Sciatic nerve (tissue), 2 donors: ENCODE data around the gene ATP7A. TPM values are rescaled to one million over a fixed set of nuclear protein-coding genes. Genes with fewer than 3 reads are reported as not detected.
"Not testable (repeated sequence)": the region's sequence is repeated elsewhere in the genome, so short reads cannot be mapped to it uniquely, and the experiment has no call there.

Experiments used
- ATAC-seq: fragments of 200-7000 bp; cut with Tn5 transposase; one replicate; pipeline ENCODE4 v1.9.1; 2020; ENCODE audit warnings: mild to moderate bottlenecking, moderate library complexity
- DNase-seq: peaks from one replicate; pipeline ENCODE4 v3.0.0-alpha.2; 2020; ENCODE audit warnings: low spot score
- intact Hi-C: fragments of 100-400 bp; cut with DNase I; formaldehyde crosslinking; loops from one replicate; pipeline ENCODE4 v1.14.2; 2022
- total RNA-seq: library from RNA; stranded (reverse); fragmentation: NEBNext Ultra II Directional; extraction: Animal tissue kit (Norgen Biotek cat#: 25700); gene quantifications from one replicate; pipeline ENCODE4 v1.2.1, GENCODE V29; 2021
- donor health status: DM: no; HTN: no; CAD: no.
- donor health status: DM: no; HTN: no; CAD: no.

ATP7A gene
- total RNA-seq, 1 donor from 2014 or later, result 15.2 TPM

DNA sequence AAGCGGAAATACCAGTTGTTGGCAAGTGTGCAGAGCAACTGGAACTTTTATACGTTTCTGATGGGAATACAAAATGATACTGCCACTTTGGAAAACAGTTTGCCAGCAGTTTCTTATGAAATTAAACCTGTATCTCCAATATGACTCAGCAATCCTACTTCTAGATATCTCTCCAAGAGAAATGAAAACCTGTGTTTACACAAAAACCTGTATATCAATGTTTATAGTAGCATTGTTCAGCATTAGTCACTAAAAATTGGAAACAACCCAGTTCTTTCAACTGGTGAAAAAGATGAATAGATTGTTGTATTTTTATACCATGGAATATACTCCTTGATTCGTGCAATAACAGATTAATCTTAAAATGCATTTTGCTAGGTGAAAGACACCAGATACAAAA is 26.8 kb downstream of the ATP7A start:
- DNase-seq, result no peak
- intact Hi-C loops, result no loop called here
- no peak for ATAC-seq

DNA sequence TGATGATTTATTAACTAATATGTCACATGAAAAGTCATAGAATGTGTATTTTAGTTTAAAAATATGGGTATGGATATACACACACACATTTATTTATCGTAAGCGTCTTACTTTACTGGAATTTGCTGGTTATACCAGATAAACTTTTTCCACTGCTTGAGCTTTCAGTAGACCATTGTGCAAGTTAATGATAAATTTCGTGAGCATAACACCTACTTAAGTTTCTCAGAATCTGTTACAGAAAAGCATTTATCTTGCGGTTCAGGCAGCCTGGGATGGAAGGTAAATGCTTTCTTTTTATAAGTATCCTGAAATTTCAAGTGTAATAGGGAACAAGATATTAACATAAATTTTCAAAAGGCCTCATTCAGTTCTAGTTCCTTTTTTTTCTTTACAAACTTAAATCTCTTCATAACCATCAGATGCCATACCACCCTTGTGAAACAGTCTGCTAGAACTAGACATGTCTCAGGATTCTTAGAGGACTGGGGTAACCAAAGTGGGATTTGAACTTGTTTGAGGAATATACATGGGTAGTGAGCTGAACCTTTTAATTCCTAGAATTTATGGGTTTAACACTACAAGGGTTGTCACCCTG is 27.7 kb downstream of the ATP7A start:
- intact Hi-C loops, result no loop called here
- ATAC-seq, result no peak
- no peak for DNase-seq

DNA sequence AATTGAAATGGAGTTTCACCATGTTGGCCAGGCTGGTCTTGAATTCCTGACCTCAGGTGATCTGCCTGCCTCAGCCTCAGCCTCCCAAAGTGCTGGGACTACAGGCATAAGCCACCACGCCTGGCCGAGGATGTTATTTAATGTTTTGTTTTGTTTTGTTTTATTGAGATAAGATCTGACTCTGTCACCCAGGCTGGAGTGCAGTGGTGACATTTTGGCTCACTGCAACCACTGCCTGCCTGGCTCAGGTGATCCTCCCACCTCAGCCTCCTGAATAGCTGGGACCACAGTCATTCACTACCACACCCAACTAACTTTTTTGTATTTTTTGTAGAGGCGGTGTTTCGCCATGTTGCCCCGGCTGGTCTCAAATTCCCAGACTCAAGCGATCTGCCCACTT is 34.5 kb downstream of the ATP7A start:
- DNase-seq, intact Hi-C loops, ATAC-seq: not testable (repeated sequence)

DNA sequence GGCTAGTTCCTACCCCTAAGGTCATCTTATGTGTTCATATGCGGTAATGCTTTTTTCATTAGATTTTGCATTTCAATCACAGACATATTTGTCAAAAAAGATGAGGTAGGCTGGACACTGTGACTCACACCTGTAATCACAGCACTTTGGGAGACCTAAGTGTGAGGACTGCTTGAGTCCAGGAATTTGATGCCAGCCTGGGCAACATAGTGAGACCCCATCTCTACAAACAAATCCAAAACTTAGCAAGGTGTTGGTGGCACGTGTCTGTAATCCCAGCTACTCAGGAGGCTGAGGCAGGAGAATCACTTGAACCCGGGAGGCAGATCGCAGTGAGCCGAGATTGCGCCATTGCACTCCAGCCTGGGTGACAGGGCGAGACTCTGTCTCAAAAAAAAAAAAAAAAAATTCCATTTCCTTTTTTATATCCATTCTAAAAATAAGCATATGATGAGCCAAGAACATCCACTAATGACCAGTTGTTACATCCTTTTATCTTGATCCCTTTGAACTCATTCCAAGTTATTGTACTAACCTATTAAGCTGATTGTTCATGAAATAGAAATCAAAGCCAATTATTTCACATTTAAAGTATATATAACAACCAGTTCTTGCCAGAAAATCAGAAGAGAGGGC is 35.5 kb downstream of the ATP7A start:
- DNase-seq (no peak), ATAC-seq (no peak)
- intact Hi-C loops, result no loop called here

DNA sequence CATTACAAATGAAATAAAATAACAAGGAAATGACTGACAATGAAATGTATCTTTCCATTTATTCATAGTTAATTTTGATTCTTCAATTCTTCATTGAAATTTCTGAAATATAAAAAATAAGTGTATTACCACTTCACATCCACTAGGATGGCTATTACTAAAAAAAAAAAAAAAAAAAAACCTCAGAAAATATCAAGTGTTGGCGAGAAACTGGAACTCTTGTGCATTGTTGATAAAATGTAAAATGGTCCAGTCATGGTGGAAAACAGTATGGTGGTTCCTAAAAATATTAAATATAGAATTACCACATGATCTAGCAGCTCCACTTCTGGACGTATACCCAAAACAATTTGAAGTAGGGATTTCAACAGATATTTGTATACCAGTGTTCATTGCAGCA is 36.1 kb downstream of the ATP7A start:
- DNase-seq (no peak), ATAC-seq (no peak)
- intact Hi-C loops, result no loop called here

DNA sequence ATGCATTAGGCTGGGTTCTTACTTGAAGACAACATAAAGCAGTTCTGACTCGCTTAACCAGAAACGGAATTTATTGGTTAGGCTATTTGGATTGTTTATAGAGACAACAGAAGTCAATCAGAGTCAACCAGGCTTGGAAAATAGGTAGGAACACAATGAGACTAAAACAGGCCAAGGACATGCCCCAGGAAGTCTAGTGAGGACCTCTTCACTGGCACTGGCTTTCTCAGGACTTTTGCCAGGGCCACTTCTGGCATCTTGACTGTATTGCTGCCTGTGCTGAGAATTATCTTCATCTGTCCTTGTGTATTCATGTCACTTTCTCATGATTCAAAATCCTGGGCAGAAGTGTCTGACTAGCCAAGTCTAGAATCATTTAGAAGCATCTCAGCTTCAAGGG is 39.3 kb downstream of the ATP7A start:
- intact Hi-C loops, result no loop called here
- ATAC-seq, result no peak
- no peak for DNase-seq

DNA sequence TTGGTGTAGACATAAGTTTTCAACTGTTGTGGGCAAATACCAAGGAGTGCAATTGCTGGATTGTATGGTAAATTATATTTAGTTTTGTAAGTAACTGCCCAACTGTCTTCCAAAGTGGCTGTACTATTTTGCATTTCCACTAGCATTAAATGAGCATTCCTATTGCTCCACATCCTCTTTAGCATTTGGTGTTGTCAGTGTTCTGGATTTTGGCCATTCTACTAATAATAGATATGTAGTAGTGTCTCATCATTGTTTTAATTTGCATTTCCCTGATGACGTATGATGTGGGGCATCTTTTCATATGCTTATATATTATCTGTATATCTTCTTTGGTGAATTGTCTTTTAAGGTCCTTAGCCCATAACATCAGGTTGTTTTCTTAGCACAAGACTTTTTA is 41.7 kb downstream of the ATP7A start:
- DNase-seq (no peak), ATAC-seq (no peak)
- intact Hi-C loops, result no loop called here

DNA sequence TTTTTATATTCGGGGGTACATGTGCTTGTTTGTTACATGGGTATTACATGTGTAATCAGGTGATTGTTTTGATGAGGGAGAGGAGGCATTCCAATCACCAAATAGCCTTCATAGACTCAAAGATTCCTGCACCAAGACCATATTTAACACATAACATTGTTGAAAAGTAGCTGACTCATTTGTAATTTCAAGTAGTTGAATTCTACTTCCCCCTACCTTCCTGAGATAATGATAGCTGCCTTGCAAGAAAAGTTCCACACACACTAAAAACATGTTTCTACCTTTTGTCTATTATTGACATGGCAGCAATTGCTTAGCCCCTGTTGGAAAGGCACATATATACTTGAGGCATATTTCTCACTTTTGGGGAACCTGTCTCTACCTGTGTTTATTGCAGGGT is 42.8 kb downstream of the ATP7A start:
- intact Hi-C loops, result no loop called here

DNA sequence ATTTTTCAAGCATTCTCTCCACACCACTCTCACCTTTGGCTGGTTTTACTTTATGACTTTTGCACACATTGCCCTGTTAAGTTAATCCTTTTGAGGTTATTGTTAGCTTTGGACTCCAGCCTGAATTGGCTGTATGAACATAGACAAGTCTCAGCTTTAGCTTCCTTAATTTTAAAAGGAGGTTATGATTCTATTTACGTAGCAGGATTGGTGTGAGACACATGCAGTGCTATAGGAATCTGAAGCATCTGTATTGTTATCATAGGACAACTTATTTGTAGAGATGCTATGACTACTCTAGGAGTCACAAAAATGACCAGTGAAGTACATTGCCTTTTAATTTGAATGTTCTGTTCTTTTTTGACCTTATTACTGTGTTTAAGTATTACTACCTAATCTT is 43.2 kb downstream of the ATP7A start:
- no peak for DNase-seq
- no peak for ATAC-seq
- intact Hi-C loops, result no loop called here

More for the DNA sequence above, 42.8 kb downstream of the ATP7A start:
- DNase-seq, result no peak
- no peak for ATAC-seq

DNA sequence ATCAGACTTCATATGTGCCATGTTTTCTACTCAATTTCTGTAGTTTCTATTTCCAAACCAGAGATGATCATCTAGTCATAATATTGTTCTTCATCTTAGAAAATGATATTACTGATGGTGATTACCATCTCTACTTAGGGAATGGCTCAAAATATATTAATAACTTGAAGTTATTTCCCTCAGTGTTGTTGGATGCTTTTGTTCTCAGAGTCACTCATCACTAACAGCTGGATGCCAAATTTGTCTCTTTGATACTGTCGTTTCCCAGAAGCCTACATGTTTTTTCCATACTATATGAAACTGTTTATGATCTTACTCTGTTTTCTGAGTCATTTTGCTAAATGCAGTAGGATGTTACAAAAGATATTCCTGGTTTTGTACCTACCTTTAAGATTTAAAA is 50.1 kb downstream of the ATP7A start:
- no peak for DNase-seq
- intact Hi-C loops, result no loop called here
- ATAC-seq, result no peak

DNA sequence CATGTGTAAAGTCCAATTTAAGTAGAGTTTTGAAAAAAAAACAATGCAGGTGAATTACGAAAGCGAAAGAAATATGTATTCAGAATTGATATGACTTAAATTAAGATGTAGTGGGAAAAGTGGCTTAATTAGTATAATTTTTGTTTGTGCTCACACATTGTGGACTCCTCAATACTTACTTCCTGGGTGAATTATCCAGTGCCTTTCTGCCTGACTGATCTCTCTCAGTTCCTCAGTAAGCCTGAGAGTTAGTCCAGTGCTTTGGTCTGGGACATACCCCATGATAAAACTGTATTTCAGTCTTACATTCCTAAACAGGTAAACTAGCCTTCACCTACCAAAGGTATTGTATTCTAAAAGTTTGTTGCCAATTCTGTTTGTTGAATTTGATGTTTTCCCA is 50.6 kb downstream of the ATP7A start:
- DNase-seq, result no peak
- no peak for ATAC-seq
- intact Hi-C loops, result no loop called here

DNA sequence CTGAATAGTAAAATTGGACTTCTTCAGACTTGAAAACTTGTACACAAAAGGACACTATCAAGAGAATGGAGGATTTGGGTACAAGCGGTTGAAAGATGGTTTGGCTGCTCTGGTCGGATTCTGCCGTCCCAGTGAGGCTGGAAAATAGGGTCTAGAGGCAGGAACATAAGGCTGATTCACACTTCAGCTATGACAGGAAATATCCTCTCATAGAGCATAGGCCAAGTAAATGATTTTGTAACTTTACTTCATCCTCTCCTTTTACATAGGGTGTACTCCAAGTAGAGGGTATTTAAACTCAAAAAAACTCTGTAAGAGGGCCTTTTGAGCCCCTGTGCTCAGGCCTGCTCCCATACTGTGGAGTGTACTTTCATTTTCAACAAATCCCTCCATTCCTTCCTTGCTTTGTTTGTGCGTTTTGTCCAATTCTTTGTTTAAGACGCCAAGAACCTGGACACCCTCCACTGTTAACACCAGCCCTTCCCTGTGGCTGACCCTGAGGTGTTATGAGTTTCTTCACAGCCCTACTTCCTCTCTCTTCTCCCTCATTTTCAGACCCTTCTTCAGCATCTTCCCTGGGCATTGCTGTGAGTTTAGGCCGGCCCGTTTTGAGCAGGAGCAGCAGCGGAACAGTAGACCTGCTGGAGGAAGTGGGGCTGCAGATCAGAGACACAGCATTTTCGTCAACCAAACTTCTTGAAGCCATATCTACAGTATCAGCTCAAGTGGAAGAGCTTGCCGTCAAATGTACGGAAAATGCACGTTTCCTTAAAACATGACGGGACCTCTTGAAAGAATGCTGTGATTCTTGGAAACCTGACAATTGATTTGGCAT is 51.8 kb downstream of the ATP7A start:
- intact Hi-C loops, result no loop called here
- no peak for ATAC-seq
- no peak for DNase-seq

DNA sequence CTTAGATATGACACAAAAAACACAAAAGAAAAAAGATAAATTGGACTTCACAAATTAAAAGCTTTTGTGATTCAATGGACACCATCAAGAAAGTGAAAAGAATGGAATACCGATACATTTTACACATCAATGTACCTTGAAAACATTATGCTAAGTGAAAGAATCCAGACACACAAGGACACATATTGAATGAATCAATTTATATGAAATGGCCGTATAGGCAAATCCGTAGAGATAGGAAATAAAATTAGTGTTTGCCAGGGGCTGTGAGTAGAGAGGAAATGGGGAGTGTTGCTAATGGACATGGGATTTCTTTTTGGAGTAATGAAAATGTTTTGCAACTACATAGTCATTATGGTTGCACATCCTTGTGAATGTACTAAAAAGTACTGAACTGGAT is 55.9 kb downstream of the ATP7A start:
- ATAC-seq (no peak), DNase-seq (no peak)
- intact Hi-C loops, result no loop called here

DNA sequence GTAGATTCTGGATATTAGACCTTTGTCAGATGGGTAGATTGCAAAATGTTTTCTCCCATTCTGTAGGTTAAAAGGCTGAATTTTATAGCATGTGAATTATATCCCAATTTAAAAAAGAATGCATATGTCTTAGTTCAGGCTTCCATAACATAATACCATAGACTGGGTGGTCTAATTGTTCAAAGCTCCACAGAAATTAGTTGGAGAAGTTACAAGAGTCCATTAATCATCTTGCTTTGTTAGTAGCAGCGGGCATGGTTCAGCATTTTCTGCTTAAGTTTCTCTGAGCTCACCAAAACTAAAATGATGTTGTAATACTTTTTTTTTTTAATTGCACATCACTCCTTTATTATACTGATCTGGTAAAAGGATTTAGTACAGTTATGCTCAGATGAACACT is 57.1 kb downstream of the ATP7A start:
- ATAC-seq, result no peak

DNA sequence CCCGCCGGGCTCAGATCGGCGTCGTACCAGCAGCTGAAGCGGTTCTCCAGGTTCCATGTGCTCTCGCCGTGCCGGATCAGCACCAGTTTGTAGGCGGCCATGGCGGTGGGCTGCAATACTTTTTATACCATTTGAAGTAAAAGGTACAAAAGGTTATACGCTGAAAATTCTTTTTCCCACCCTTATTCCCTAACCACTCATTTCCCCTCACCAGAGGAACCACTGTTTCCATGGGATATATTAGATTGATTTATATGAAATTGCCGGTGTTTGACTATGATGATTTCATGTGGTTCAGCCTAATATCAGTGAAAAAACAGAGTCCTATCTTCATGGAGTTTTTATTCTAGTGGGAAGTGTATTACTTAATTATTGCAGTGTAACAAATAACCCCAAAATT is 59.0 kb downstream of the ATP7A start, which contains the start of gene PGAM4:
TSS of gene PGAM4 (minus strand) at position 101 of the 400 bp plus-strand sequence. CDS start at position 101, 0 bp downstream.
- intact Hi-C loops, result no loop called here
- no peak for ATAC-seq
- no peak for DNase-seq

More for the DNA sequence above, 57.1 kb downstream of the ATP7A start:
- intact Hi-C loops, result no loop called here
- DNase-seq, result no peak

DNA sequence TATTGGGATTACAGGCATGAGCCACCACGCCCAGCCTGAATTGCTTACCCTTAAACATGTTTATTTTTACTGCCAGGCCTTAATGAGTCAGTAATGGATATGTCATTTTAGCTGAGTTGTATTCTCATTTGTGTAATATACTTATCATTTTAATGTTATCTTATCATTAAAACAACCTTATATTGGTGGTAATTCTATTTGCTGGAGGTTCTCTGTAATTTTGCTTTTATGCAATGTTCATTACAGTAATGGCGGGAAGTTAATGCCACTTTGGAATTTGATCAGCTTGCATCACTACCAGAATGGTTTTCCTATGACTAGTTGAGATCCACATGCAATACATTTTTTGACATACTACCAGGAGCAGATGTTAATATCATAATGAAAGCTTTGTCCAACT is 65.3 kb downstream of the ATP7A start:
- no peak for ATAC-seq
- intact Hi-C loops, result no loop called here
- no peak for DNase-seq

DNA sequence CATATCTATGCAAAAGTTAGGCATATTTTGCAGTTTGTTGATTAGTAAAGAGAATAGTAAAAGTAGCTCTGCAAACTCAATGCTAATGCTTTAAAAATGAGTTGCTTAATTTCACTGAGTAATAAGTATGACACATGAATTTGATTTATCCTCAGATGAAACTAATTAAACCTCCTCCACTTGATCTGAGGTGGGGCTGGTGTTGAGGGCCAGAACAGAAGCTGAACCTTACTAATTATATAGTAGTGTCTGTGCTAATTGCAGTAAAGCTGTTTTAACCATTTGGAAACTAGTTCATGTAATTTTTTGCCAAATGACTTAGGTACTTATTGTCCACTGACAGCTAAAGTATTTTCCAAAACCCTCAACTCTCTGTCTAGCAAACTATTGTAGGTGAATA is 66.6 kb downstream of the ATP7A start:
- intact Hi-C loops, result no loop called here
- no peak for DNase-seq
- ATAC-seq, result no peak

DNA sequence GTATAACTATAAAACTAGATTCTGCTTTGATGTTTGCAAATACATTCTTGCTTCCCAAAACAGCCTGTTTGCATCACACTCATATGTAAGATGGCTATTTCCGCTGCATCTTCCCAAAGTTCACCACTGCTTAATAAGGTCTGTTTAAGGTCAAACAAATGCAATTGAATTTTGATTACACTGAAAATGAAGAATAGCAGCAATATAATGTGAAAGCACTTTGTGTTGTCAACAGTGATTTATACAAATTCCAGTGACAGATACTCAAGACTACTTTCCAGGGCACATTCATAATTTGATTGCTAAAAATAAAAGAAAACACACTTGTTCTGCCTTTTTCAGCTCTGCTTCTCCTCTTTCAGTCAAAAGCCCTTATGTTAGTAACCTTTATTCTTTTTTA is 67.0 kb downstream of the ATP7A start:
- DNase-seq (no peak), ATAC-seq (no peak)
- intact Hi-C loops, result no loop called here

DNA sequence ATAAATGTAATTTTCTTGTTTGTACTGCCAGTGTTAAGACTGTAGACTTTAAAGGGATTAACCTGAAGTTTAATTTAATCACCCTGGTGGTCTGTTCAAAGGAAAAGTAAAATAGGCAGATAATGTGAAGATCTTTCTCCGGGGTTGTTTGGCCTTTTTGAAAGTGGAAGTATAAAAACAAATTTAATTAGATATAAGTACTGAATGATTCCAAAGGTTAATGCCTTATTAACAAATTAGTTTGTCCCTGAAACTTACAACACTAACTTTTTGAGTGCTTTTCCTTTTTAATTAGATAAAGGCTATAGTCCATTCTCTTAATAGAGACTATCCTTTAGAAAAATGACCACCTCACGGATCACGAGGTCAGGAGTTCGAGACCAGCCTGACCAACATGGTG is 69.4 kb downstream of the ATP7A start:
- DNase-seq (no peak), ATAC-seq (no peak)
- intact Hi-C loops, result no loop called here

DNA sequence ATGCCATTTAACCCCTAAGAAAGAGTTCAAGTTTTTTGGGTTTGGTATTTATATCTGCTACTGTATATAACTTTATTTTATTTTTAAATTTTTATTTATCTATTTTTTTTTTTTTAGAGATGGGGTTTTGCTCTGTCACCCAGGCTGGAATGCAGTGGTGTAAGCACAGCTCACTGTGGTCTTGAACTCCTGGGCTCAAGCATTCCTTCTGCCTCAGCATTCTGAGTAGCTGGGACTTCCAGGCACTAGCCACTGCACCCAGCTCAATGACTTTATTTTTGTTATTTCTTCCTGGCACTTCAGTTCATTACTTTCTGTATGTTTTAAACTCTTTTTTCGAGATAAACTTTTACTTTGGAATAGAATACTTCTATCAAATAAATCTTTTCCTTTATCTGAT is 101.4 kb downstream of the ATP7A start:
- DNase-seq (no peak), ATAC-seq (no peak)
- intact Hi-C loops, result no loop called here
